Measurements from ENCODE around the gene UBE3B.

- TF ChIP-seq CTCF (IDR thresholded peaks at IDR 0.05; ENCODE audit: insufficient read depth, low read length) (no peak), GABPA (IDR thresholded peaks at IDR 0.05; ENCODE audit: low read depth) (no peak)
These were observed 58.4 kb downstream of the UBE3B start for GRCh38 chr12:109535863-109536250.
